IMR-90 (cell line): ENCODE measurements around the gene ARMCX5. TPM values are rescaled to one million over a fixed set of nuclear protein-coding genes. Genes with fewer than 3 reads are reported as not detected.

Experiments used
- ATAC-seq: fragments of 200-7000 bp; cut with Tn5 transposase; 2 replicates; pipeline ENCODE4 v1.9.1; 2020; ENCODE audit warnings: low read depth, mild to moderate bottlenecking, moderate library complexity
- BruUV-seq: library from RNA; stranded (reverse); fragments of 400-500 nt; replicated peaks from 2 replicates; lab custom pipeline; 2021; lab: Mats Ljungman, UMichigan
- CTCF ChIA-PET: fragments of 300-600 bp; formaldehyde crosslinking; extraction: SDS; loops from one replicate; lab custom pipeline; 2021; ENCODE audit warnings: antibody characterized with exemption; lab: Yijun Ruan, JAX
- POLR2A ChIA-PET: fragments of 300-600 bp; sonication (Branson Sonifier 250); formaldehyde crosslinking; loops from one replicate; lab custom pipeline; 2022; ENCODE audit warnings: antibody characterized with exemption; ENCODE audit not compliant: unreplicated experiment; lab: Charles Lee
- DNase-seq: peaks from one replicate; pipeline ENCODE4 v3.0.0; 2013
- H2AFZ ChIP-seq: replicated peaks from 2 replicates; pipeline ENCODE3; 2013; ENCODE audit warnings: low read length, mild to moderate bottlenecking; ENCODE audit not compliant: poor library complexity
- H2AK5ac ChIP-seq: 2 replicates; pipeline ENCODE4 v1.6.1; 2013; ENCODE audit warnings: low read depth, low read length, inconsistent platforms
- H2AK9ac ChIP-seq: replicated peaks from 2 replicates; pipeline ENCODE3; 2013; ENCODE audit warnings: mild to moderate bottlenecking, low read depth, low read length, moderate library complexity; ENCODE audit not compliant: poor library complexity
- H2BK120ac ChIP-seq: 2 replicates; pipeline ENCODE4 v1.6.1; 2013; ENCODE audit warnings: low read depth, low read length, inconsistent platforms
- H2BK15ac ChIP-seq: 3 replicates; pipeline ENCODE4 v1.6.1; 2013; ENCODE audit warnings: low read depth, low read length, inconsistent platforms
- H2BK20ac ChIP-seq: 2 replicates; pipeline ENCODE4 v1.6.1; 2013; ENCODE audit warnings: low read depth, mild to moderate bottlenecking, inconsistent platforms, low read length, moderate library complexity
- H2BK5ac ChIP-seq: 2 replicates; pipeline ENCODE4 v1.6.1; 2013; ENCODE audit warnings: mild to moderate bottlenecking, low read depth, low read length, inconsistent platforms; ENCODE audit not compliant: poor library complexity, severe bottlenecking
- H3K14ac ChIP-seq: replicated peaks from 2 replicates; pipeline ENCODE4 v1.6.1; 2013; ENCODE audit warnings: low read depth, low read length, inconsistent platforms
- H3K18ac ChIP-seq: 2 replicates; pipeline ENCODE4 v1.6.1; 2013; ENCODE audit warnings: low read depth, low read length, control low read depth
- H3K23ac ChIP-seq: 2 replicates; pipeline ENCODE4 v1.6.1; 2013; ENCODE audit warnings: low read depth, low read length, inconsistent platforms
- H3K27ac ChIP-seq: 2 replicates; pipeline ENCODE4 v1.5.1; 2013; ENCODE audit warnings: mild to moderate bottlenecking, control low read depth, low read length; ENCODE audit not compliant: insufficient read depth
- H3K27me3 ChIP-seq: 2 replicates; pipeline ENCODE4 v1.6.1; 2013; ENCODE audit warnings: low read length; ENCODE audit not compliant: control insufficient read depth, insufficient read depth
- H3K36me3 ChIP-seq: 2 replicates; pipeline ENCODE4 v1.6.1; 2013; ENCODE audit warnings: low read length, mixed read lengths; ENCODE audit not compliant: control insufficient read depth, insufficient read depth
- H3K4ac ChIP-seq: 2 replicates; pipeline ENCODE4 v1.6.1; 2013; ENCODE audit warnings: low read depth, low read length, inconsistent platforms
- H3K4me1 ChIP-seq: 2 replicates; pipeline ENCODE4 v1.6.1; 2013; ENCODE audit warnings: low read length, mixed read lengths; ENCODE audit not compliant: control insufficient read depth, insufficient read depth
- H3K4me2 ChIP-seq: 2 replicates; pipeline ENCODE4 v1.6.1; 2013; ENCODE audit warnings: low read depth, mild to moderate bottlenecking, control low read depth, low read length, moderate library complexity
- H3K4me3 ChIP-seq: 2 replicates; pipeline ENCODE4 v1.5.1; 2013; ENCODE audit warnings: low read depth, mild to moderate bottlenecking, control low read depth, low read length, moderate library complexity; ENCODE audit not compliant: insufficient read depth
- H3K56ac ChIP-seq: 2 replicates; pipeline ENCODE4 v1.6.1; 2013; ENCODE audit warnings: low read length, inconsistent platforms; ENCODE audit not compliant: insufficient read depth; ENCODE audit errors: extremely low read depth
- H3K79me1 ChIP-seq, 2 experiments: 2 replicates each; pipeline ENCODE4 v1.6.1; 2013; ENCODE audit warnings: low read length in 2 of 2, inconsistent platforms in 1 of 2, low read depth in 1 of 2
- H3K9ac ChIP-seq: 2 replicates; pipeline ENCODE4 v1.6.1; 2013; ENCODE audit warnings: low read depth, low read length, control low read depth
- H3K9me1 ChIP-seq: 2 replicates; pipeline ENCODE4 v1.6.1; 2013; ENCODE audit warnings: low read length, inconsistent platforms; ENCODE audit not compliant: insufficient read depth
- H3K9me3 ChIP-seq: 2 replicates; pipeline ENCODE4 v1.6.1; 2013; ENCODE audit warnings: low read length; ENCODE audit not compliant: control insufficient read depth, insufficient read depth
- H4K20me1 ChIP-seq: 2 replicates; pipeline ENCODE4 v1.6.1; 2013; ENCODE audit warnings: low read length, inconsistent platforms; ENCODE audit not compliant: insufficient read depth
- H4K5ac ChIP-seq: 2 replicates; pipeline ENCODE4 v1.6.1; 2013; ENCODE audit warnings: mild to moderate bottlenecking, low read depth, low read length, control low read depth
- H4K8ac ChIP-seq, 2 experiments: 2 replicates each; pipeline ENCODE4 v1.6.1; 2013; ENCODE audit warnings: low read depth in 2 of 2, low read length in 2 of 2, control low read depth in 1 of 2, inconsistent platforms in 1 of 2
- H4K91ac ChIP-seq: 2 replicates; pipeline ENCODE4 v1.6.1; 2013; ENCODE audit warnings: low read depth, low read length, inconsistent platforms; ENCODE audit not compliant: insufficient read depth
- CHD1 ChIP-seq: IDR thresholded peaks from 2 replicates; pipeline ENCODE4 v1.6.1; 2012; ENCODE audit warnings: low read depth, low read length, improper control_type of control experiment
- MAZ ChIP-seq: IDR thresholded peaks from 2 replicates; pipeline ENCODE4 v1.6.1; 2012; ENCODE audit warnings: low read depth, mild to moderate bottlenecking, low read length, improper control_type of control experiment, moderate library complexity, borderline replicate concordance
- RAD21 ChIP-seq: IDR thresholded peaks from 2 replicates; pipeline ENCODE4 v1.6.1; 2012; ENCODE audit warnings: low read length, improper control_type of control experiment
- WGBS, 2 experiments: methylation state at CpG; one replicate each; pipeline versions ENCODE4 v1.1.5 to v1.1.7; 2013; ENCODE audit warnings: missing lambda C conversion rate in 2 of 2; ENCODE audit not compliant: insufficient read length in 1 of 2; ENCODE audit errors: extremely low coverage in 2 of 2; 5-methylcytosine and 5-hydroxymethylcytosine counted together
- dilution Hi-C: fragments of 300-500 bp; cut with HindIII; formaldehyde crosslinking; loops from one replicate; pipeline ENCODE4 v1.14.3; 2018; ENCODE audit warnings: low sequenced_read_pairs; ENCODE audit not compliant: unreplicated experiment
- in situ Hi-C: fragments of 300-500 bp; cut with MboI; formaldehyde crosslinking; loops from 3 replicates; pipeline ENCODE4 v1.14.3; 2019; ENCODE audit warnings: low sequenced_read_pairs, inconsistent platforms, mixed read lengths
- intact Hi-C: fragments of 100-400 bp; cut with micrococcal nuclease; formaldehyde crosslinking; loops from 2 replicates; pipeline ENCODE4 v1.10.0; 2022
- polyA plus RNA-seq, 3 experiments: library from polyadenylated mRNA; depleted of rRNA; stranded (reverse); fragments of >200 nt; gene quantifications; 2 replicates each; pipeline ENCODE4 v1.2.3, GENCODE V29; 2012; ENCODE audit warnings: low replicate concordance in 1 of 3
- total RNA-seq: library from RNA; depleted of rRNA; stranded (reverse); fragments of >200 nt; gene quantifications from 2 replicates; pipeline ENCODE4 v1.2.3, GENCODE V29; 2012
- TF ChIP-seq, protein P1 (sequence below): fragments of 150-350 bp; IDR thresholded peaks from 2 replicates; pipeline ENCODE4 v1.6.1; 2016; ENCODE audit warnings: low read depth, mild to moderate bottlenecking, low read length, moderate library complexity, borderline replicate concordance
- TF ChIP-seq, protein P2 (sequence below): conservative IDR thresholded peaks from 2 replicates; pipeline ENCODE4 v1.5.1; 2012; ENCODE audit warnings: mild to moderate bottlenecking, low read depth, low read length, improper control_type of control experiment

The ARMCX5 gene
- total and polyA plus RNA-seq, 2 of the 4 experiments (the other 2 are of a cell fraction), result 12.2 to 24.9 TPM

DNA sequence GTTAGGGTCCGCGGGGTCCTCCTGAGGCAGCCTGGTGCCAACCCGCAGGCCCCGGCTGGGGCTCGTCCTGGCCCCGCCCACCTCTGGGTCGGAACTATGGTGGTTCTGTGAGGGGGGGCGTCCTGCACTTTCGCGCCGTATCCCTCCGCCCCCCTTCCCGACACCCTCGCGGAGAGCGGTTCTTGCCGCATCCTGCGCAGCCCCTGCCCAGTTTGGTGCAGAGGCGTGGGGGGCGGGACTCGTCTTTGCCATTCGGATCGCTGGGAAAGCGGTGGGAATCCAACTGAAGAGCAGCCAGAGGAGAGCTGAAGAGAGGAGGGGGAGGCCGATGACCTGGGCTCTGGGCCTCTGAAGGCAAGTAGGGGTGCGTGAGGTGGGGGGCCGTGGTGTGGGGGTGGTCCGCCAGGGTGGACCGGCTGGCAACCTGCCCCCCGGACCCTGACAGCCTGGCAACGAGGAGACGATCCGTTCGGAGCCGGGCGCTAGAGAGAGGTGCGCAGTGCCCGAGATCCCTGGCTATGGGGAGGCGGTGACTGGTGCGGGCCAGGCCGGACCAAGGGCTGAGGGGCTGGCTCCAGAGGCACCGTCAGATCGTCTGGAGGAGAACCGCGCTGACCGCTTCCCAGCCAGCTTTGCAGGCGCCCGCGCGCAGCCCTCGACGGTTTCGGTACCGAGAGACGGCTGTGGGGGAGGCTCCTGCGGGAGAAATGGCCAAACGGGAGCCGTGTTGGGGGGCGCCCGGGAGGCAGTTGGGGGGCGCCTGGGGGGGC, 52.1 kb downstream of the ARMCX5 start, which contains the start of gene GPRASP1:
TSS of gene GPRASP1 (plus strand) at position 242 of the 770 bp plus-strand sequence. CDS start 2,431 bp downstream, outside the sequence.
- intact Hi-C loops (loop anchor here (5.0 kb wide), 1 partner anchor 49 kb away; no protein-coding TSS in a partner anchor), in situ Hi-C loops (no loop called here), dilution Hi-C loops (no loop called here)
- H3K18ac ChIP-seq, result no peak within 1 kb of the TSS
- peak; percentile 27 for DNase-seq
- peak within 1 kb of the TSS; percentile 51 for H3K4me3 ChIP-seq
- no peak within 1 kb of the TSS for H2BK20ac ChIP-seq
- no peak within 1 kb of the TSS for H3K14ac ChIP-seq
- TF ChIP-seq, protein P1, sequence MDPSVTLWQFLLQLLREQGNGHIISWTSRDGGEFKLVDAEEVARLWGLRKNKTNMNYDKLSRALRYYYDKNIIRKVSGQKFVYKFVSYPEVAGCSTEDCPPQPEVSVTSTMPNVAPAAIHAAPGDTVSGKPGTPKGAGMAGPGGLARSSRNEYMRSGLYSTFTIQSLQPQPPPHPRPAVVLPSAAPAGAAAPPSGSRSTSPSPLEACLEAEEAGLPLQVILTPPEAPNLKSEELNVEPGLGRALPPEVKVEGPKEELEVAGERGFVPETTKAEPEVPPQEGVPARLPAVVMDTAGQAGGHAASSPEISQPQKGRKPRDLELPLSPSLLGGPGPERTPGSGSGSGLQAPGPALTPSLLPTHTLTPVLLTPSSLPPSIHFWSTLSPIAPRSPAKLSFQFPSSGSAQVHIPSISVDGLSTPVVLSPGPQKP, result no peak
- no peak for TF ChIP-seq CHD1
- TF ChIP-seq, protein P2, sequence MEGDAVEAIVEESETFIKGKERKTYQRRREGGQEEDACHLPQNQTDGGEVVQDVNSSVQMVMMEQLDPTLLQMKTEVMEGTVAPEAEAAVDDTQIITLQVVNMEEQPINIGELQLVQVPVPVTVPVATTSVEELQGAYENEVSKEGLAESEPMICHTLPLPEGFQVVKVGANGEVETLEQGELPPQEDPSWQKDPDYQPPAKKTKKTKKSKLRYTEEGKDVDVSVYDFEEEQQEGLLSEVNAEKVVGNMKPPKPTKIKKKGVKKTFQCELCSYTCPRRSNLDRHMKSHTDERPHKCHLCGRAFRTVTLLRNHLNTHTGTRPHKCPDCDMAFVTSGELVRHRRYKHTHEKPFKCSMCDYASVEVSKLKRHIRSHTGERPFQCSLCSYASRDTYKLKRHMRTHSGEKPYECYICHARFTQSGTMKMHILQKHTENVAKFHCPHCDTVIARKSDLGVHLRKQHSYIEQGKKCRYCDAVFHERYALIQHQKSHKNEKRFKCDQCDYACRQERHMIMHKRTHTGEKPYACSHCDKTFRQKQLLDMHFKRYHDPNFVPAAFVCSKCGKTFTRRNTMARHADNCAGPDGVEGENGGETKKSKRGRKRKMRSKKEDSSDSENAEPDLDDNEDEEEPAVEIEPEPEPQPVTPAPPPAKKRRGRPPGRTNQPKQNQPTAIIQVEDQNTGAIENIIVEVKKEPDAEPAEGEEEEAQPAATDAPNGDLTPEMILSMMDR, result no peak
- no peak for TF ChIP-seq RAD21
- no peak for TF ChIP-seq MAZ
- H3K36me3 ChIP-seq, result no peaks in the 10 kb centered on the region
- H3K9ac ChIP-seq, result peak within 1 kb of the TSS; percentile 38; the same call in 1 of the 2 replicates
- H2BK15ac ChIP-seq, result no peak within 1 kb of the TSS
- ChIA-PET POLR2A (no interaction called here), CTCF (no interaction called here)
- no TSS peak for BruUV-seq
- H3K79me1 ChIP-seq, result 0 out of 4 replicates have a peak, but pooled peaks cover 0 to 4% of the 10 kb centered on the region in 2 experiments
- H3K9me3 ChIP-seq, result no peaks in the 10 kb centered on the region
- no peaks in the 10 kb centered on the region for H4K20me1 ChIP-seq
- no peak within 1 kb of the TSS for H3K56ac ChIP-seq
- H2AK9ac ChIP-seq, result no peak within 1 kb of the TSS
- no peaks in the 10 kb centered on the region for H3K4me1 ChIP-seq
- H2AFZ ChIP-seq, result peak within 1 kb of the TSS; percentile 85
- H2BK5ac ChIP-seq, result no peak within 1 kb of the TSS
- H4K5ac ChIP-seq, result no peak within 1 kb of the TSS
- no peak within 1 kb of the TSS for H3K23ac ChIP-seq
- peak within 1 kb of the TSS in 1 of 2 experiments; percentile 47; a peak in 1 of 4 replicates for H4K8ac ChIP-seq
- no peaks in the 10 kb centered on the region; the same call in 1 of the 2 replicates for H3K9me1 ChIP-seq
- H3K27ac ChIP-seq, result no peak within 1 kb of the TSS; the same call in 1 of the 2 replicates
- peak within 1 kb of the TSS; percentile 93 for H3K4me2 ChIP-seq
- H4K91ac ChIP-seq, result no peak within 1 kb of the TSS
- H3K27me3 ChIP-seq, result no peaks in the 10 kb centered on the region; the same call in 1 of the 2 replicates
- no peak within 1 kb of the TSS for H2BK120ac ChIP-seq
- 33% methylated on average over 22 of the region's 61 CpGs; no CpG with 5 or more reads in 1 of the 2 experiments for WGBS, 2 experiments
- peak; percentile 79 for ATAC-seq
- no peak within 1 kb of the TSS for H3K4ac ChIP-seq
- no peak within 1 kb of the TSS for H2AK5ac ChIP-seq
